ENCODE data around the gene TTC4.
"Not testable (repeated sequence)": the region's sequence is repeated elsewhere in the genome, so short reads cannot be mapped to it uniquely, and the experiment has no call there.

Gene TTC4

DNA sequence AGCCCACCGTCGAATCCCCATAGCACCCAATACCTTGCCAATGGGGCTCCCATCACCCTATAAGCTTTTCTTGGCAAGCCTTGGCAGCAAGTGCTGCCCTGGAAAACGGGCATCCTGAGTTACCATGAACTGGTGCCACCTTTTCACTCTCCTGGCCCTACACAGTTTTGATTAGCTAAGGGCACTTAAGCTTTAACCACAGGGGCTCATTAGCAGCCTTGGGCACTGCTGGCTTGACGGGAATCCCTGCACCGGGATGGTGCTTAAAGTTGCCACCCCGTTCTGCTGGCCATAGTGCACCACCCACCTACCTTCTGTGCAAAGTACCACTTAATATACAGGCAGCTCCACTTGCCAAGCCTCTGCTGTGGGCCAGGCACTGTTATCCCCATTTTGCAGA lies 34.9 kb downstream of the TTC4 start:
- DNase-seq (ENCODE audit: low read depth), result no peak

GRCh38 chr1:54751426-54751825 lies 35.8 kb downstream of the TTC4 start:
- DNase-seq (ENCODE audit: low read depth), result no peak

GRCh38 chr1:54754045-54754444 lies 38.4 kb downstream of the TTC4 start:
- DNase-seq (ENCODE audit: low read depth), result no peak

DNA sequence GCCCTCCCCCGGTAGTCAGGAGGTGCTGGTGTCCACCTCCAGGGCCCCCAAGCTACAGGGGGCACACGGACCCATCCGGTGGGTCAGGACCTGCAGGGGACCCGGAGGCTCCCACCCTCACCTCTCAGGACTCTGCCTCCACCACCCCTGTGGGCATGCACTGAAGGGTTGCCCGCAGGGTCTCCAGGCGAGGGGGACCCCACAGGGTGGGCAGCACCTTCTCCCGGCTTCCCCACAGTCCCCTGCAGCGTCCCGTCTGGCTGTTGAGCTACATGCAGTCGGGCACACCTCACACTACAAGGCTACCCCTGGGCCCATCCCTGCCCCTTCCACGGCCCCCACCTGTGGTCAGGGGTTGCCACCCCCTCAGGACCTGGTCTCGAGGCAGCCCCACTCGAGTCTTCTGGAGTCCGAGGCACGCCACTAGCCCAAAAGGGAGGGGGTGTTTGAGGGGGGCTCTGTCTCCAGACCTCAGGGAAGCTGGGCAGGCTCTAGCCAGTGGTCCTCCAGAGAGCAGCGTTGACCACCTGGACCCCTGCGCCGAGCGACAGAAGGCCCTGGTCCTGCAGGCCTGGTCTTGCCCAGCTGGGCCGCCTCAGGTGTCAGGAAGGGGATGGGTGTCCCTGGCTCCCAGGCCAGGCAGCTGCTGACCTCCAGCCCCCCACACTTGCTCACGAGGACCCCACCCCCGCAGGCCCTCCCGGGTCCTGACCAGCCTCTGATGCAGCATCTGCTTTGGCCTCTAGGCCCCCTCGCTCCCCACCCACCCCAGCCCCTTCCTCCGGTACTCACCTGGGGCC lies 39.0 kb downstream of the TTC4 start:
- DNase-seq (ENCODE audit: low read depth), result no peak

DNA sequence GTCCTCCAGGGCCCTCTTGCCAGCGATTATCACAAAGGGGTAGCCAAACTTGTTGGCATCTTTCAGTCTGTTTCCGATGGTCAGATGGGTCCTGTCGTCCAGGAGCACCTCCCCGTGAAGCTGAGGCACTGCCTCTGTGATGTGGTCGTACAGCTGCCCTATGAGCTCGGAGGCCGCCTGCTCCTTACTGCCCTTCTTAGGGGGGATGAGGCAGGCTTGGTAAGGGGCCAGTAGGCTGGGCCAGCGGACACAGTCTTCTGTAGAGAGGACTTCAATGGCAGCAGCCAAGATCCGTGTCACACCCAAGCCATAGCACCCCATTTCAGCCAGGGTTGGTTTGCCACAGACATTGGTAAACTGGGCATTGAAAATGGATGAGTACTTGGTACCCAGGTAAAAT lies 42.2 kb downstream of the TTC4 start:
- DNase-seq (ENCODE audit: low read depth), result no peak

DNA sequence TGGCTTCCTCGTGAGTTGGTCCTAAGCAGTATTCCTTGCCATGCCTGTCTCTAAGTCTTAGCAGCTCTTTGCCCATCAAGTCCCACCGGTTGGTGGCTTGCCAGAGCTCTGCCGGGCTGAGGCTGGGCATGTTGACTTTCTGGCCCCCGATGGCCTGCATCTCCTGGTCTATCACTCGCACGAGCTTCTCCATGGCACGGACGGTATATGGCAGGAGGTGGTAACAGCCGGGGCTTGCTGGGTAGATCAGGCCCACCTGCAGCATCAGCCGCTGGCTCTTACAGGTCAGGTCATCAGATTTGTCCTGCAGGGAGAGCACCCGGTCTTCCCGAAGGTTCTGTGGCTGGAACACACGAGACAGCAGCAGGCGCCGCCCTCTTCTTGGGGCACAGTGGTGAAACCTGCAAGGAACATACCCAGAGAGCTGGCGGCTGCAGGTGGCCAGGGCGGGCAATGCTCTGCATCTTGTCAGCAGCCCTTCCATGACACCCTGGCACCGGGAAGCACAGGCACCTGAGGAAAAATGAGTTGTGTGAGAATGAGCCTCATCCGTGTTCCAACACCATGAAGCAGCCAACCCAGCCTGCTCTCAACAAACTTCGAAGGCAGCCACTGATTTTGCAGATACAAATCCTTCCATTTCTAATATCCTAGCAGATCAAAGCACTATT lies 43.2 kb downstream of the TTC4 start:
- DNase-seq (ENCODE audit: low read depth), result no peak

- DNase-seq (ENCODE audit: low read depth), result no peak
These were observed 48.1 kb downstream of the TTC4 start for GRCh38 chr1:54763816-54764132.

GRCh38 chr1:54764133-54764921 lies 48.7 kb downstream of the TTC4 start, which contains the start of gene PARS2:
PARS2 (minus strand) TSS chr1:54764523; CDS start chr1:54759161, 5,362 bp downstream.
- peak; percentile 94 for DNase-seq (ENCODE audit: low read depth)

DNA sequence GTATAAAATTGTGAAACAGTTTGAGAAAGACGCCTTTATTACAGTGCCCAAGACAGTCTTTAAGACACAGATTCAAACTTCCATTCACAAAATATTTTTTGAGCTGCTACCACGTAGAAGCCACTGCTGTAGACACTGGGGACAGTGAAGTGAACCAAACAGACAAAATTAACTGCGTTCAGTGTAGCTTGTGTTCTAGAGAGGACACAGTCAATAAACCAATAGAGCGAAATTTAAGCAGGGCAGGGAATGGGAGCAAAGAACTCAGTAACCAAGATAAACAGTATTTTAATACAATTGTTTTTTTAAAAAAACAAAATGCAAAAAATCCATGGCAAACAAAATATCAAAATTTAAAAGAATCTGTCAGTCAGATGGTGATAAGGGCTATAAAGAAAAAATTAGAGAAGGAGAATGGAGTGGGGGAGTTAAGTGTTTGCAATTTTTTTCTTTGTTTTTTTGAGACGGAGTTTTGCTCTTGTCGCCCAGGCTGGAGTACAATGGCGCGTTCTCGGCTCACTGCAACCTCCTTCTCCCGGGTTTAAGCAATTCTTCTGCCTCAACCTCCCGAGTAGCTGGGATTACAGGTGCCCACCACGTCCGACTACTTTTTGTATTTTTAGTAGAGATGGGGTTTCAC lies 49.4 kb downstream of the TTC4 start:
- DNase-seq (ENCODE audit: low read depth), result no peak

- DNase-seq (ENCODE audit: low read depth), result no peak
These were observed 51.1 kb downstream of the TTC4 start for GRCh38 chr1:54766726-54767125.

GRCh38 chr1:54767526-54767925 lies 51.9 kb downstream of the TTC4 start:
- no peak for DNase-seq (ENCODE audit: low read depth)

DNA sequence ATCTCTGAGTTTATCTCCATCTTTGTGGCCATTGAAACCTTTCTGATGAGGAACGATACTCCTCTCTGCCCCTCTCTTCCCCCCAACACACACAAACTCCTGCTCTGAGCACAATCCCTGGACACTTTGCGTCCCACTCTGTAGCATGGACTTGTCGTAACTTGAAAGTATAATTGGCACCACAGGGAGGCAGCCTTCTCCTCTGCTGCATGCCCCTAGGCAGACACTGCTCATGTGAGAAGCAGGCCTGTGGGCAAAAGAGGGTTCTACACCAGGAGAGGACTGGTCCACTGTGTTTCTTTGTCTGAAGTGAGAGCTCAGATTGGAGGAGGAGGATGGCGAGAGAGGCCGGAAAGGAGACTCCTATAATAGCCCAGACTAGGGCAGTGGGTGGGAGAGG lies 52.4 kb downstream of the TTC4 start:
- no peak for DNase-seq (ENCODE audit: low read depth)

GRCh38 chr1:54772951-54773350 lies 57.3 kb downstream of the TTC4 start:
- no peak for DNase-seq (ENCODE audit: low read depth)

GRCh38 chr1:54774820-54775498 lies 59.3 kb downstream of the TTC4 start:
- DNase-seq (ENCODE audit: low read depth), result no peak

GRCh38 chr1:54775828-54776721 lies 60.4 kb downstream of the TTC4 start:
- DNase-seq (ENCODE audit: low read depth), result not testable (repeated sequence)

DNA sequence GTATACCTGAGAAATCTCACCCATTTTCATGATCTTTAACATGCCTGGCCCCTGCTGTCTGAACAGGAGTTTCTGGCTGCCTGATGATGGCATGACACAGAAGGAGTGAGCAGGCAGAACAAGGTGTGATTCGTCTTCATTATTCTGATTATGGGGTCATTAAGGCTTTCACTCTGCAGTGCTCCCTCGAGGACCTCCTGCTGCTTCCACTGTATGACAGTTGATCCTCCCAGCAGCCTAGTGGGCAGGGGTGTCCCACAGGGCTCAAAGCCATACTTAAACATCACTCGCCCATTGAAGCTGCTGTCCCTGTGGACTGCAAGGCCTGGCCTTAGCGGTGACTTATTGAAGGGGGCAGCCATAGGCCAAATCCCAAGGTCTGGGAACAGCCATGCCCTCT lies 61.4 kb downstream of the TTC4 start:
- DNase-seq (ENCODE audit: low read depth), result no peak

DNA sequence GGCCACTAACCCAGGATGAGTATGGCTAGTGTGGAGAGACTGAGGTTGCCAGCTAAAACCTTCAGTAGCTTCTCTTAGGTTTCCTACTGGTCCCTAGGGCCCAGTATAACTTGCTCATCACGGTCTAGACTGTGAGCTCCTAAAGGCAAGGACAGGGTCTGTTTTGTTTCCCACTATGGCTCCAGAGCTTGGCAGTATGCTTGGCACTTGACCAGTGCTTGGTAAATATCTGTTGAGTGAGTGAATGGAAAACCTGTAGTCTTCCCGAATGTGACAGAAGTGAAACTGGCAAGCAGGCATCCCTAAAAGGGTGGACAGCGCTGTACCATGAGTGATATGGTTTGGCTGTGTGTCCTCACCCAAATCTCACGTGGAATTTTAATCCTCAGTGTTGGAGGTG lies 61.8 kb downstream of the TTC4 start:
- DNase-seq (ENCODE audit: low read depth), result no peak

DNA sequence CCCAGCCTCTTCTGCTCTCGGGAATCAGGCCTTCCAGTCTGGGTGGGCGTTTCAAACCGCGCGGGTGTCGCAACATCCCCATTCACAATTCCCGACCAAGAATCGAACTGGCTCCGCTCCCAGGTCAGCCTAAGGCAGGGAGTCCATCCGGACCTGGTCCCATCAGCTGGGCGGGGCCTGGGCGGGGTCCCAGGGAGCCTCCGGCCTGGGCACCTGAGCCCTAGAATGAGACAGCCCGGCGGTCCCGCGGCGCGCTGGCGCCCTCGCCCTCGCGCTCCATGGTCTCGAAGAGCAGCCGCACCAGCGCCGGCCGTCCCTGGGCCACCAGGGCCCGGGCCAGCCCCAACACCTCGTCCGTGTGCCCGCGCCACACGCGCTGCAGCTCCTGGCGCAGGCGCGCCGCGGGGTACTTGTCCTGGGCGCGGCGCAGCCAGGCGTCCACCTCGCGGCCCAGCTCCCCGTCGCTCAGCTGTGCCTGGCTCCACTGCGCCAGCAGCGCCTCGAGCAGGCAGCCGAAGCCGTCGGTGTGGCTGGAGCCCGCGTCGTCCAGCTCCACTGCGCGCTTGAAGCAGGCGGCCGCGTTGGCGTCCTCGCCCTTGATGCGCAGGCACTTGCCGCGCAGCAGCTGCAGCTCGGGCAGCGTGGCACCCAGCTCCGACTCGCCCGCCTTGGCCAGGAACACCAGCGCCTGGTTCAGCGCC lies 65.5 kb downstream of the TTC4 start:
- no peak for DNase-seq (ENCODE audit: low read depth)

DNA sequence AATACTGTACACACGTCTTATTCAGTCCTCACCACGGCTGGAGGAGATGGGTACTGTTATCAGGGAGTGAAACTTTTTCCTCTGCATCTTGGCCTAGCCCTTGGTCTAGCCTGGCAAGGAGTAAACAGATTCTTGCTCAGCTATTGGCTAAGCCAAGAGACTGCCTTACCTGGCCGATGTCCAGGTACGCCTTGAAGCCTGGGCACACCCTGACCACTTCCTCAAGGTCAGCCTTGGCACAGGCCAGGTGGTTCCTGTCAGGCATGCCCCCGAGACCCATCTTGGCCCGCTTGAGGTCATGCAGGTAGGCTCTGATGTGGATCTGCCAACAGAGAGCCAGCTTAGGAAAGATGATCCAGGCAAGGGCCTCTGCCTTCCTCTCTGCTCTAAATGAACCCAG lies 66.5 kb downstream of the TTC4 start:
- DNase-seq (ENCODE audit: low read depth), result no peak

DNA sequence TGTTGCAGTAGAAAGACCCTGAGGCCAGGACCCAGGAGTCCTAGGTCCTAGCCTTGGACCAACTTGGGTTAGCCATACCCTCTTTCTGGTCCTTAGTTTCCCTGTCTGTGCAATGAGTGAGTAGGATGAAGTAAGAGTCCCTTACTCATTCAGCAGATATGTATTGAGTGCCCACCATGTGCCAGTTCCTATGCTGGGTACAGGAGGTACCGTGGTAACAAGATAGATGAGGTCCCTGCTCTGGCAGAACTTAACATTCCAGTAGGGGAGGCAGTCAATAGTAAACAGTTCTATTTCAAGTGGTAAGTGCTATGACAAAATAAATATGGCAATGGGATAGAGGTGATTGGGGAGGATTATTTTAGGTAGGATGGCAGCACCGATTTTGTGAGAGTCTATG lies 66.9 kb downstream of the TTC4 start:
- DNase-seq (ENCODE audit: low read depth), result no peak
